ENCODE measurements around the gene PTGER3.
A peak's percentile ranks its signal among the peaks of the same experiment; 100 is the strongest.

Gene PTGER3

GRCh38 chr1:71047635-71048607, at the start of gene PTGER3:
TSS of gene PTGER3 (minus strand) at chr1:71047816. CDS start at chr1:71047577, 239 bp downstream.
- DNase-seq: no peak

GRCh38 chr1:71094913-71095312, 47.3 kb upstream of the PTGER3 start:
- no peak for DNase-seq

GRCh38 chr1:71093938-71094337, 46.3 kb upstream of the PTGER3 start:
- DNase-seq: no peak

DNA sequence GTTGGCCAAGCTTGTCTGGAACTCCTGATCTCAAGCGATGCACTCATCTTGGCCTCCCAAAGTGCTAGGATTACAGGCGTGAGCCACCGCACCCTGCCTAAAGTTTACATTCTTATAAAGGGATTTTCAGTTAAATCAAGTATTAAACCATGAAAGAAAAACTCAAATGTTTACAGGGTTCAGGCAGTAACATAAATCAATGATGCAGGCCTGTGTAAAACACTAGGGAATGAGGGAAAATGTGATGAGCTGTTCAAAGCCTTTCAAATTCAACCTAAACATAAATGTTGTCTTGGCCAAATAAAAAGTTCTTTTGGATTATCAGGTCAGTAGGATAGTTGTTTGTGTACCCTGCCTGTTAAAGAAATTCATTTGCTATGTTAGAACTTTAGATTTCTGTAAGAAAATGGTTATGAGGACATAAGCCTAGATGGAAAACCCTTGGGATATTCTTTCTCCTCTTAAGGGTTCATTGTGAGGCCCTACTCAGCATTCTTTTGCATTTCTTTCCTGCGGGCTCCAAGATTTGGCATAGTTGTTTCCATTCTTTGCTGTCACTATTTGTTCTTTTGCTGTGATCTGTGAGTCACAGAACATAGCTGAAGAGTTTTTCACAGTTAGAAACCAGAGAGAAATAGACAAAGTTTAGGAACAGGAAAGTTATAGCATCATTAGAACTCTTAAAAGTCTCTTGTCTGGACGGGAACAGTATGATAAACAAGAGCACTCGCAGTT, 42.1 kb upstream of the PTGER3 start:
- DNase-seq: no peak

DNA sequence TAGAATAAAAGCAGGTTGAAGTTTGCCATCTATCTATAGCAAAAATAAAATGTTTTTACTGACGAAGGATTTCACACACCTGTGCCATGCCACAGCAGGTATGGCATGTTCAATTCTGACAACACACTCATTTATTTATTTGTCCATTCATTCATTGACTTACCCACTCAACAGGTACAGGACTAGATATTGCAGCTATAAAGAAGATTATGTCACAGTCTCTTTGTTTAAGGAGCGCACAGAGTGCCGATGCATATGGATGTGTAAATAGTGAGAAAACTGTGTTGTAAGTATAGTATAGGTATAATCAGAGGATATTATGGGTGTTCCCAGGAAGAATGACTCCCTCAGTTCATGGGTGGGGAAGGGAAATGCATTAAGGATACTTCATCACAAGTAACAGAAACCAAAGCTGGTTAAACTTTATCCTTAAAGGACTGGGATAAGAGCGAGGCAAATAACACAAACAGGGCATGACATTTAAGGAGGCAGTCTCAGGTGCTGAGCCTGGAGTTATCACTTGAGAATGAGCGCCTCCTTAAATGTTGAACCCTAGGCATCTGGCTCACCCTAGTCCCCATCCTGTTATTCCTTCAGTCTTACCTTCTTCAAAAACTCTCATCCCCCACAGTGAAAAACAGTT, 41.1 kb upstream of the PTGER3 start:
- DNase-seq: no peak

DNA sequence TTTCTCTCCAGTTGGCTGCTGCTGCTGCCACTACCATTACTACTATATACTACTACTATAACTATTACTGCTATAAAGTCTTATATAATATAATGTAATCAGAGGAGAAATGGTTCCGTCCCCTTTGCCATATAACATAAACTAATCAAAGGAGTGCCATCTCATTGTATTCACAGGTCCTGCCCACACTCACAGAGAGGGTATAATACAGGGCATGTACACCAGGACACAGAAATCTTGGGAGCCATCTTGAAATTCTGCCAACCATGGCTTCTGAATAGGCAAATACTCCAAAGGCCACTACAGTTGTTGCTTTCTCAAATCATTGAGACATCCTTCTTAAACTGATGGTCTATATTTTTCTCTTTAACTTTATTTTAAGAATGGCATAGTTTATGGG, 40.1 kb upstream of the PTGER3 start:
- DNase-seq: no peak

- DNase-seq: no peak
Measured at GRCh38 chr1:71087060-71087459, 39.4 kb upstream of the PTGER3 start.

DNA sequence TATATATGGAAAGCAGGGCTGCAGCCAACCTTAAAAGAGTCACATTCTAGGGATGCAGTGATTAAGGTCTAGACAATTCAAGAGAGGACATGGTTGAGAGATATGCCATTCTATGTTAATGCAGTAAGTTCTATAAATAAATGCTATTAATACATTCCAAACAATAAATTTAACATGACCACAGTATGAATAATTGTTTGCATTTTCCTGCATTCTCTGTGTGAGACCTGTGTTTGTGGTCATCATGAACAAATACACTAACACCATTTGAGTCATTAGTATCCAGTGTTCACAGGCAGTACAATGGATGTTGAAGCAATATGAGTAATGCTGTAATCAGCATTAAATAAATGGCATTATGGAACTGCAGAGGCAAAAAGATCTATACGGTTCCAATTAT, 38.7 kb upstream of the PTGER3 start:
- DNase-seq: no peak

GRCh38 chr1:71083271-71083670, 35.7 kb upstream of the PTGER3 start:
- DNase-seq: no peak

DNA sequence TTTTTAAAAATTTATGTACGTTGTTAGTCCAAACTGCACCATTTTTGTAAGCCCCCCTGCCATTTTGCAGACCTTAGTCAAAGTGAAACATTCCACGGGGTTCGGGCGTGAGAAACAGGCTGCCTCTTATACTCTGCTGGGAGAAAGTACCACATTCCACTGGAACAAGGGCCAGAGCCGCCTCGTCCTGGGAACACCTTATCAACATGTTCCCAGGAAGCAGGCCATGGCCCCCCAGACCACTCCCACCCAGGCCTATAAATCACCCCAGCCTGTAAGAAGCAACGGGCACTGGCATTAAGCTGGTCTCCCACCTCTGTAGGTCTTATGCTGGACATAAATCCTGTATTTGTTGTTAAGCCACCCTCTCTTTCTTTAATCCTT, 34.1 kb upstream of the PTGER3 start:
- DNase-seq: no peak

DNA sequence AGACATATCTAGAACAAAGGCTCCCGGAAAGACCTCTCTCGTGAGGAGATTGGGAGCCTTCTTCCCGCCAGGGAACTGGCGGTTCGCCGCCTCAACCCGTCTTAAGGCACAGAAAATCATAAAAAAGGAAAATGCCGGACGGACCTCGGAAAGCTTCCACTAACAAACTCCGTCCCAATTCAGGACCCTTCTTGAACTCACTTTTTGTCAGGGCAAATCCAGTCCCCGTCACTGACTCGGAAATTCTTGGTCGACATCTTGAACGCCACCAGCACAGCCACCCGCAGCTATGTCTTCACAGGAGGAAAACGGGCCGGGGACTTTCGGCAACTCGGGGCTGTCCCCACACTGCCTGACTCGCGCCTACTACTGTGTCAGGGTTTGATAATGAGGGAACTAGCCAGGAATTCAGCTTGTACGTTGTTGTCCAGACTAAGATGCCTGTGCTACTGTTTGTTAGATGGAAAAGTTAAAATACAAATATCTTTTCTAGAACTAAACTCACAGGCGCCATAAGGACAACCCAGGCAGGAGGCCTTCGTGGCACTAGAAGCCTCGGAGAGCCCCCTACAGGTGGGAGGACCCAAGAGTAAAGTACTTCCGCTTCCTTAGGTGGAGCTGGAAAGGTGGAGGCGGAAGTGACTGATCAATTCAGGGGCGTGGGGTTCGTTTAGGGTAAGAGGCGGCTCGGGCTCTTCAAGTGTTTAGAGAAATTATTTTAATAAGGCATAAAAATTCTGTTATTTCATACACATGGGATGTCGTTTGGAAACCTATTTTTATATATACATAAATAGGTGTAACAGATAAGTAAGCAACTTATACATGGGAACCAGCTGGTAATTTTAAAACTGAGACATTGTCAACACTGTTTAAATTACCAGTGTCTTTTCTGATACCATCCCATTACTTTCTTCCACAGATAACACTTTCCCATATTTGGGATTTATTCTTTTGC, 33.4 kb upstream of the PTGER3 start, which contains the start of gene ZRANB2:
Gene ZRANB2 (minus strand): TSS at position 297 of the 958 bp plus-strand sequence. CDS start 40 bp downstream, at position 257.
- peak; percentile 97 for DNase-seq

GRCh38 chr1:71080230-71080738, 32.7 kb upstream of the PTGER3 start:
- no peak for DNase-seq

GRCh38 chr1:71074681-71075080, 27.1 kb upstream of the PTGER3 start:
- DNase-seq: no peak

GRCh38 chr1:71072273-71072672, 24.7 kb upstream of the PTGER3 start:
- no peak for DNase-seq

- DNase-seq: no peak
Measured at GRCh38 chr1:71071720-71072119, 24.1 kb upstream of the PTGER3 start.

GRCh38 chr1:71068325-71069240, 21.0 kb upstream of the PTGER3 start:
- DNase-seq: no peak

GRCh38 chr1:71054791-71055190, 7.2 kb upstream of the PTGER3 start:
- DNase-seq: no peak

DNA sequence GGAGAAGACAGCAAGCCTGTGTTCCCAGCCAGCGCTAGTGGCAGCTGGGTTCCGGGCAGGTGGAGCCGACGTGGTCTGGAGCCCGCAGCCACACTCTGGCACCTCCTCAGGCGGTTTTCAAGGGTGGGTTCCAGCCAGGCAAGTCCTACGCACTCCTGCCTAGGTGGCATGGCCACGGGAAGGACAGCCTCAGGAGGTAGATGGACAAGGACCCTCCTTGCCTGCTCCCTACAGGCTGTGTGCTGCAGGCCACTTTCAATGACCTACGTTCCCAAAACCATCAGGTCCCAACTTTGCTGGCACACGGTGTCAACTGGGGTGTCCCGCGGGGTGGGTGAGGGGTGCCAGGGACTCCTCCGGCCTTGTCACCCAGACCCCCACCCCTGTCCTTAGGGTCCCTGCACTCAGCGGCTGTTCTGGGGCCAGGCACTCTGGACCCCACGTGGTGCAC, 6.7 kb upstream of the PTGER3 start:
- DNase-seq: no peak

DNA sequence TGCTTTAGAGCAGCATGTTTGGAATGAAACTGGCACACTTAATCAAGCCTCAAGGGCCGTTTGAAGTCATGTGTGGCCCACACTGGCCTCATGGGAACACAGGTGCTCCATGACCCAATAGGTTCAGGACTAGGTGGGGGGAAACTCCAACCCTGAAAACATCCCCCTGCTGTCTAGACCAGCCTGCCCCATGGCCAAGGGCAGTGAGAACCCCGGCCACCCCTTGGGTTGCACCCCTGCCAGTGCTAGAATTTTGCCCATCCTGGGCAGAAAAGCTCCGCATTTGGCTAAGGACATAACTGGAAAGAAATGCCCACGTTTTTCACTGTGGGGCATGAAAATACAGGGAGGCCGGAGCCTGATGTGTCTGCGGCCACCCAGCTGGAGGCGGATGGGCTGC, 6.1 kb upstream of the PTGER3 start:
- no peak for DNase-seq

GRCh38 chr1:71053146-71053545, 5.5 kb upstream of the PTGER3 start:
- DNase-seq: no peak
